HCT116 (cell line): Measurements from ENCODE around the gene RRBP1. TPM values are rescaled to one million over a fixed set of nuclear protein-coding genes. Genes with fewer than 3 reads are reported as not detected.

Experiments
- ATAC-seq: fragments of 200-7000 bp; cut with Tn5 transposase; 2 replicates; pipeline ENCODE4 v1.9.1; 2020; ENCODE audit warnings: mild to moderate bottlenecking, moderate library complexity
- BruUV-seq: library from RNA; stranded (reverse); fragments of 400-500 nt; replicated peaks from 2 replicates; lab custom pipeline; 2021; lab: Mats Ljungman, UMichigan
- CTCF ChIA-PET: fragments of 300-600 bp; sonication (Branson Sonifier 250); formaldehyde crosslinking; loops from one replicate; lab custom pipeline; 2021; ENCODE audit warnings: antibody characterized with exemption; lab: Charles Lee
- POLR2A ChIA-PET: fragments of 300-600, 350-600 bp; sonication (Branson Sonifier 250); formaldehyde crosslinking; loops from one replicate; lab custom pipeline; 2021; ENCODE audit warnings: antibody characterized with exemption; lab: Charles Lee
- RAD21 ChIA-PET, 2 experiments: fragments of 300-600 bp; sonication (Branson Sonifier 250); formaldehyde crosslinking; loops; one replicate each; lab custom pipeline; 2023; ENCODE audit warnings: low total read pairs in 2 of 2; ENCODE audit not compliant: uncharacterized antibody in 2 of 2, unreplicated experiment in 2 of 2, low non-redundant PET in 1 of 2; lab: Charles Lee
- DNase-seq: peaks from one replicate; pipeline ENCODE4 v3.0.0-alpha.2; 2010; ENCODE audit warnings: low read depth, low spot score
- H2AFZ ChIP-seq: fragments of 200-600 bp; shearing (Covaris generic), sonication (generic); 2 replicates; pipeline ENCODE4 v1.6.1; 2017; ENCODE audit warnings: low read depth, mixed run types, mixed read lengths, antibody characterized with exemption, low read length; ENCODE audit not compliant: poor library complexity, severe bottlenecking
- H3K27ac ChIP-seq: 2 replicates; pipeline ENCODE4 v1.5.1; 2012; ENCODE audit warnings: low read depth, low read length
- H3K27me3 ChIP-seq: fragments of 200-600 bp; sonication (generic); 2 replicates; pipeline ENCODE4 v1.6.1; 2016; ENCODE audit warnings: mixed run types, low read length, mixed read lengths; ENCODE audit not compliant: insufficient read depth
- H3K36me3 ChIP-seq, 2 experiments: fragments of 200-500 bp in 1 of 2; fragments of 200-600 bp in 1 of 2; sonication (Bioruptor generic) in 1 of 2; sonication (generic) in 1 of 2; 2 replicates each; pipeline versions ENCODE4 v1.5.1 to v1.6.1; 2014 to 2016; ENCODE audit warnings: low read length in 2 of 2, inconsistent platforms in 1 of 2, mixed read lengths in 1 of 2, mixed run types in 1 of 2; ENCODE audit not compliant: insufficient read depth in 2 of 2, control insufficient read depth in 1 of 2
- H3K4me1 ChIP-seq, 2 experiments: fragments of 200-600 bp in 1 of 2; sonication (generic) in 1 of 2; 2 replicates each; pipeline versions ENCODE4 v1.5.1 to v1.6.1; 2012 to 2017; ENCODE audit warnings: low read length in 2 of 2, inconsistent platforms in 1 of 2, mild to moderate bottlenecking in 1 of 2, mixed read lengths in 1 of 2, mixed run types in 1 of 2, moderate library complexity in 1 of 2; ENCODE audit not compliant: insufficient read depth in 2 of 2, control insufficient read depth in 1 of 2
- H3K4me2 ChIP-seq: fragments of 200-600 bp; sonication (generic); 2 replicates; pipeline ENCODE4 v1.6.1; 2017; ENCODE audit warnings: mixed run types, low read length, mixed read lengths
- H3K4me3 ChIP-seq, 2 experiments: fragments of 200-600 bp in 1 of 2; sonication (generic) in 1 of 2; replicated peaks in 1 of 2; 2 replicates each; pipeline ENCODE4 v1.5.1; 2011 to 2016; ENCODE audit warnings: low read length in 2 of 2, control low read depth in 1 of 2, low read depth in 1 of 2, mild to moderate bottlenecking in 1 of 2, mixed read lengths in 1 of 2, mixed run types in 1 of 2
- H3K79me2 ChIP-seq: fragments of 200-600 bp; sonication (generic); 2 replicates; pipeline ENCODE4 v1.6.1; 2017; ENCODE audit warnings: mild to moderate bottlenecking, mixed run types, low read length, moderate library complexity, mixed read lengths; ENCODE audit not compliant: insufficient read depth
- H3K9ac ChIP-seq: fragments of 200-600 bp; sonication (generic); 2 replicates; pipeline ENCODE4 v1.6.1; 2016; ENCODE audit warnings: low read length, mixed read lengths
- H3K9me2 ChIP-seq: fragments of 200-600 bp; sonication (generic), shearing (Covaris generic); 2 replicates; pipeline ENCODE4 v1.6.1; 2017; ENCODE audit warnings: mixed run types, mild to moderate bottlenecking, moderate library complexity; ENCODE audit not compliant: insufficient read depth
- H3K9me3 ChIP-seq, 2 experiments: fragments of 200-500 bp in 1 of 2; fragments of 200-600 bp in 1 of 2; sonication (Bioruptor generic) in 1 of 2; sonication (generic) in 1 of 2; 2 replicates each; pipeline ENCODE4 v1.6.1; 2014 to 2017; ENCODE audit warnings: low read length in 2 of 2, mixed read lengths in 2 of 2, inconsistent platforms in 1 of 2, low read depth in 1 of 2, mild to moderate bottlenecking in 1 of 2, mixed run types in 1 of 2, moderate library complexity in 1 of 2; ENCODE audit not compliant: control insufficient read depth in 1 of 2, insufficient read depth in 1 of 2
- H4K20me1 ChIP-seq: fragments of 200-600 bp; sonication (generic), shearing (Covaris generic); 2 replicates; pipeline ENCODE4 v1.6.1; 2017; ENCODE audit warnings: mixed run types, mild to moderate bottlenecking, moderate library complexity; ENCODE audit not compliant: insufficient read depth
- EZH2 ChIP-seq: fragments of 200-600 bp; sonication (generic); IDR thresholded peaks from 2 replicates; pipeline ENCODE4 v1.6.1; 2017; ENCODE audit warnings: antibody characterized with exemption, mixed run types
- EZH2phosphoT487 ChIP-seq: fragments of 200-600 bp; IDR thresholded peaks from 2 replicates; pipeline ENCODE4 v1.6.1; 2018; ENCODE audit warnings: antibody characterized with exemption, borderline replicate concordance
- FOSL1 ChIP-seq: IDR thresholded peaks from 2 replicates; pipeline ENCODE4 v1.6.1; 2012; ENCODE audit warnings: low read depth
- JUND ChIP-seq: IDR thresholded peaks from 2 replicates; pipeline ENCODE4 v1.6.1; 2012
- RAD21 ChIP-seq: IDR thresholded peaks from 2 replicates; pipeline ENCODE4 v1.6.1; 2012; ENCODE audit warnings: low read depth, mild to moderate bottlenecking
- REST ChIP-seq: IDR thresholded peaks from 2 replicates; pipeline ENCODE4 v1.6.1; 2012; ENCODE audit warnings: low read depth
- SIN3A ChIP-seq: IDR thresholded peaks from 2 replicates; pipeline ENCODE4 v1.6.1; 2012; ENCODE audit warnings: low read depth
- TCF7L2 ChIP-seq: IDR thresholded peaks from 2 replicates; pipeline ENCODE4 v1.7.0; 2011; ENCODE audit warnings: borderline replicate concordance, inconsistent platforms; ENCODE audit not compliant: insufficient read depth, insufficient read length; ENCODE audit errors: extremely low read depth
- YY1 ChIP-seq: IDR thresholded peaks from 2 replicates; pipeline ENCODE4 v1.6.1; 2011; ENCODE audit warnings: low read length, low read depth, moderate library complexity, mild to moderate bottlenecking; ENCODE audit not compliant: insufficient replicate concordance; ENCODE audit errors: extremely low read depth
- ZFX ChIP-seq: fragments of 450-650 bp; IDR thresholded peaks from 2 replicates; pipeline ENCODE4 v1.6.1; 2017
- ZNF274 ChIP-seq: fragments of 200-500 bp; sonication (Bioruptor generic); IDR thresholded peaks from 2 replicates; pipeline ENCODE4 v1.6.1; 2014; ENCODE audit warnings: mild to moderate bottlenecking, low read depth, low read length, inconsistent platforms
- intact Hi-C: fragments of 100-400 bp; cut with micrococcal nuclease; formaldehyde crosslinking; loops from 2 replicates; pipeline ENCODE4 v1.10.0; 2022
- total RNA-seq: library from RNA; stranded (reverse); gene quantifications from one replicate; pipeline ENCODE4 v1.2.1, GENCODE V29; 2021; ENCODE audit not compliant: unreplicated experiment
- TF ChIP-seq, protein P1 (sequence below): IDR thresholded peaks from 2 replicates; pipeline ENCODE4 v1.6.1; 2012
- TF ChIP-seq, protein P2 (sequence below): IDR thresholded peaks from 2 replicates; pipeline ENCODE4 v1.6.1; 2011; ENCODE audit warnings: mild to moderate bottlenecking, low read length, moderate library complexity; ENCODE audit not compliant: insufficient replicate concordance; ENCODE audit errors: extremely low read depth
- TF ChIP-seq, protein P3 (sequence below), 3 experiments: fragments of 200-600 bp in 1 of 3; sonication (generic) in 1 of 3; IDR thresholded peaks in 2 of 3; conservative IDR thresholded peaks in 1 of 3; 2 replicates each; pipeline ENCODE4 v1.5.1; 2012 to 2017; ENCODE audit warnings: low read depth in 2 of 3, low read length in 2 of 3, antibody characterized with exemption in 1 of 3, borderline replicate concordance in 1 of 3, control low read depth in 1 of 3, mild to moderate bottlenecking in 1 of 3, mixed read lengths in 1 of 3, mixed run types in 1 of 3, moderate library complexity in 1 of 3; ENCODE audit not compliant: insufficient read depth in 1 of 3

Gene RRBP1
- total RNA-seq, 1 experiment from 2014 or later: 123 TPM

GRCh38 chr20:17693444-17694001 is 11.5 kb upstream of the RRBP1 start:
- Histone ChIP-seq H3K4me2 (no peak overlapping the region), H3K9ac (no peak overlapping the region), H2AFZ (no peak overlapping the region), H3K27me3 (no peaks in the 10 kb centered on the region; the same call in 1 of the 2 replicates), H3K9me2 (no peaks in the 10 kb centered on the region), H4K20me1 (no peaks in the 10 kb centered on the region), H3K9me3 (no peaks in the 10 kb centered on the region), H3K27ac (no peak overlapping the region), H3K36me3 (no peaks in the 10 kb centered on the region), H3K79me2 (no peaks in the 10 kb centered on the region), H3K4me3 (no peak overlapping the region)
- ATAC-seq: no peak
- RAD21 ChIA-PET: no interaction called here
- intact Hi-C loops: no loop called here
- POLR2A ChIA-PET: interaction anchor here (1.2 kb wide), 1 partner anchor 11 kb away, joined by 4 read pairs; the partner anchor contains the start of gene RRBP1
- no peak for DNase-seq
- no TSS peak for BruUV-seq
- CTCF ChIA-PET: interaction anchor here (3.4 kb wide), 1 partner anchor 11 kb away, joined by 12 read pairs; the partner anchor contains the start of gene RRBP1
- TF ChIP-seq EZH2phosphoT487: no peak
- TF ChIP-seq, protein P1, sequence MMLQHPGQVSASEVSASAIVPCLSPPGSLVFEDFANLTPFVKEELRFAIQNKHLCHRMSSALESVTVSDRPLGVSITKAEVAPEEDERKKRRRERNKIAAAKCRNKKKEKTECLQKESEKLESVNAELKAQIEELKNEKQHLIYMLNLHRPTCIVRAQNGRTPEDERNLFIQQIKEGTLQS: no peak
- no peak for TF ChIP-seq TCF7L2
- TF ChIP-seq SIN3A: no peak
- TF ChIP-seq, protein P2, sequence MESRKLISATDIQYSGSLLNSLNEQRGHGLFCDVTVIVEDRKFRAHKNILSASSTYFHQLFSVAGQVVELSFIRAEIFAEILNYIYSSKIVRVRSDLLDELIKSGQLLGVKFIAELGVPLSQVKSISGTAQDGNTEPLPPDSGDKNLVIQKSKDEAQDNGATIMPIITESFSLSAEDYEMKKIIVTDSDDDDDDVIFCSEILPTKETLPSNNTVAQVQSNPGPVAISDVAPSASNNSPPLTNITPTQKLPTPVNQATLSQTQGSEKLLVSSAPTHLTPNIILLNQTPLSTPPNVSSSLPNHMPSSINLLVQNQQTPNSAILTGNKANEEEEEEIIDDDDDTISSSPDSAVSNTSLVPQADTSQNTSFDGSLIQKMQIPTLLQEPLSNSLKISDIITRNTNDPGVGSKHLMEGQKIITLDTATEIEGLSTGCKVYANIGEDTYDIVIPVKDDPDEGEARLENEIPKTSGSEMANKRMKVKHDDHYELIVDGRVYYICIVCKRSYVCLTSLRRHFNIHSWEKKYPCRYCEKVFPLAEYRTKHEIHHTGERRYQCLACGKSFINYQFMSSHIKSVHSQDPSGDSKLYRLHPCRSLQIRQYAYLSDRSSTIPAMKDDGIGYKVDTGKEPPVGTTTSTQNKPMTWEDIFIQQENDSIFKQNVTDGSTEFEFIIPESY: no peak
- no peak for TF ChIP-seq ZFX
- no peak for TF ChIP-seq ZNF274
- TF ChIP-seq RAD21: no peak
- TF ChIP-seq YY1: no peak
- no peak for TF ChIP-seq REST
- TF ChIP-seq EZH2: no peak
- no peak for TF ChIP-seq JUND
- TF ChIP-seq, protein P3, sequence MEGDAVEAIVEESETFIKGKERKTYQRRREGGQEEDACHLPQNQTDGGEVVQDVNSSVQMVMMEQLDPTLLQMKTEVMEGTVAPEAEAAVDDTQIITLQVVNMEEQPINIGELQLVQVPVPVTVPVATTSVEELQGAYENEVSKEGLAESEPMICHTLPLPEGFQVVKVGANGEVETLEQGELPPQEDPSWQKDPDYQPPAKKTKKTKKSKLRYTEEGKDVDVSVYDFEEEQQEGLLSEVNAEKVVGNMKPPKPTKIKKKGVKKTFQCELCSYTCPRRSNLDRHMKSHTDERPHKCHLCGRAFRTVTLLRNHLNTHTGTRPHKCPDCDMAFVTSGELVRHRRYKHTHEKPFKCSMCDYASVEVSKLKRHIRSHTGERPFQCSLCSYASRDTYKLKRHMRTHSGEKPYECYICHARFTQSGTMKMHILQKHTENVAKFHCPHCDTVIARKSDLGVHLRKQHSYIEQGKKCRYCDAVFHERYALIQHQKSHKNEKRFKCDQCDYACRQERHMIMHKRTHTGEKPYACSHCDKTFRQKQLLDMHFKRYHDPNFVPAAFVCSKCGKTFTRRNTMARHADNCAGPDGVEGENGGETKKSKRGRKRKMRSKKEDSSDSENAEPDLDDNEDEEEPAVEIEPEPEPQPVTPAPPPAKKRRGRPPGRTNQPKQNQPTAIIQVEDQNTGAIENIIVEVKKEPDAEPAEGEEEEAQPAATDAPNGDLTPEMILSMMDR (IDR thresholded peaks at IDR 0.05 in 2 of 3, conservative IDR thresholded peaks at IDR 0.05 in 1 of 3; ENCODE audit: borderline replicate concordance in 1 of 3, insufficient read depth in 1 of 3, low read depth in 2 of 3, low read length in 2 of 3): no peak
- TF ChIP-seq FOSL1: no peak
- TF ChIP-seq, all 23 proteins: peak for 0
- no peaks in the 10 kb centered on the region for H3K4me1 ChIP-seq
